Stimulated activated CD4-positive, alpha-beta T cell treated with anti-CD3 and anti-CD28 coated beads, TNF-alpha, amount 100 ng/mL, for 24 hours (primary cell): Measurements from ENCODE around the gene C17orf67.
"Not testable (repeated sequence)": the region's sequence is repeated elsewhere in the genome, so short reads cannot be mapped to it uniquely, and the experiment has no call there.

ENCODE experiments used
- DNase-seq, 3 experiments: peaks; one replicate each; pipeline ENCODE4 v3.0.0-alpha.2; 2020; ENCODE audit warnings: low read depth in 3 of 3

Gene C17orf67

GRCh38 chr17:56773124-56773523, 60.6 kb downstream of the C17orf67 start:
- DNase-seq, result no peak

DNA sequence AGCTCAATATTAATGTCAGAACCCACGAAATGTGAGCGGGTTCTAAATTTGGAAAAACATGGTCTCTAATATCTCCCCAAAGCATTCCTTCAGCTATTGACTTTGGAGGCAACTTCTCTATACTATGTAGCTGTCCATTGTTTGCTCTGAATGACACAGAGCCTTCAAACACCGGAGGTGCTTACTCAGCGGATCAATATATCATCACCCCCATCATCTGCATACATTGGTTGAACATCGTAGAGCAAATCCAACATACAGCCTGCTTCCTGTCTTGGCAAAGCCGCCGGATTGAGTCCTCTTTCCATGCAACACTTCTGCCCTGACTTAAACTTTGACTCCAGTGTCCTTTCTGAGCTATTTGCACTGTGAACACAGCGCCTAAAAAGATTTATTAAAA, 61.3 kb downstream of the C17orf67 start:
- DNase-seq, result no peak

DNA sequence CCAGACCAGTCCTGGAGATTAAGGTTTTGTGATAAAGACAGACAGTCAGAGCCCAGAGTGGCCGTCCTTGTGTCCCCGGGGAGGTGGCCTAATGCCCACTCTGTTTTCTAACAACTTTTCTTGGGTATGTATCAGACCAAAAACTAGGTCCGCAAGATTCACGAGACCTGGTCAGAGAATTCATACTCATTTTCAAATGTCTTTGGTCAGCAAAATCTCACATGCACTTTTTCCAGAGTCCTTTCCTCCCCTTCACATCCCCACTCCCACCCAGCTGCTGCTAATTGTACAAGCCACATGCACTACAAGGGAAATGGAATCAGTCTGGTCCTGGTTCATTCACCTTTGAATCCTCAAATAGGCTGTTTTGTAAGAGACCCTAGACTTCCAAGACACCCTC, 61.7 kb downstream of the C17orf67 start:
- DNase-seq, result no peak

- no peak for DNase-seq
Observed at GRCh38 chr17:56771563-56771962, 62.2 kb downstream of the C17orf67 start.

DNA sequence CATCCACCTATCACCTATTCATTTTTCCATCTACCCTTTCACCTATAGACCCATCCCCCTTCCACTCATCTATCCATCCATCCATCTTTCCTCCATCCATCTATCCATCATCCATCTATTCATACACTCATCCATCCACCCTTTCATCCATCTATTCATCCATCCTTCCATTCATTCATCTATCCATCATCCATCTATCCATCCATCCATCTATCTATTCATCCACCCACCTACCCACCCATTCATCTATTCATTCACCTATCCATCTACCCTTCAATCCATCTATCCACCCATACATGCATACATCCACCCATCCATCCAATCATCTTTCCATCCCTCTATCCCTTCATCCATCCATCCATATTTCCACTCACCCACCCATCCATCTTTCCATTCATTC, 63.3 kb downstream of the C17orf67 start:
- no peak for DNase-seq

DNA sequence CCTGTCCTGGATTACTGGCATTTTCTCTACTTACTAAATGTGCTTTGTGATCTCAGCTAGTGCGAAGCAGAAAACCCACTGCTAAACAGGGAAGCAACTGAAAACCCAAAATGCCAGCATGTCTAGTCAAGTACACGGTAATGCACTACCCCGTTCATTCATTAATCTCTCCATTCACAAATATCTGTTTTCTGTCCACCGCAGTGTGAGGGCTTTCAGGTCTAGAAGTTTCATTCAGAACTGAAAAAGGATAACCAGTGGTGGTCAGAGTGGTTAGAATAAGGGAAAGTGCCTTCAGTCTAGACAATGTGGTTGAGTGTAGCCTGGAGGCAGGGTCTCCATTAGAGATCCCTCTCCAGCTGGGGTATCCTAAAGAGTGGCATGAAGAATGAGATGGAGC, 68.3 kb downstream of the C17orf67 start:
- no peak for DNase-seq

DNA sequence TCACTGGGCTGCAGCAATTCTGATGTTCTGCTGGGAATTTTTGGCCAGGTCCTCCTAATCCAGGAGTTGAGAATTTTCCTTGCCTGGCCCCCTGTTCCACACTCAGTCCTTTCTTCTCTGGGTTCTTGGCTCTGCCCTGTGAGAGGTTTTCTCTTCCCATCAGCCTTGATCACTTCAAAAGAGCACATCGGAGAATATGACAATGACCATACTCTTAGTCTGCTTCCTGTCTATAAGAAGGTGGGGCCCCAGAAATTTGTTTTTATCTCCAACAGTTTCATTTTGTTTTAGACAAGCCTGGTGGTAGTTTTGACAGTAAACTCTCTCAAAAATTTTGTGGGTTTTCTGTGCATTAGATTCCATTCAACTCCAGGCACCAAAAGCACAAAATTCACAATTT, 70.7 kb downstream of the C17orf67 start:
- DNase-seq, result no peak

GRCh38 chr17:56762144-56762543, 71.6 kb downstream of the C17orf67 start:
- no peak for DNase-seq

- no peak for DNase-seq
Observed at GRCh38 chr17:56761387-56761786, 72.3 kb downstream of the C17orf67 start.

- not testable (repeated sequence) for DNase-seq
Observed at GRCh38 chr17:56757611-56758010, 76.1 kb downstream of the C17orf67 start.

DNA sequence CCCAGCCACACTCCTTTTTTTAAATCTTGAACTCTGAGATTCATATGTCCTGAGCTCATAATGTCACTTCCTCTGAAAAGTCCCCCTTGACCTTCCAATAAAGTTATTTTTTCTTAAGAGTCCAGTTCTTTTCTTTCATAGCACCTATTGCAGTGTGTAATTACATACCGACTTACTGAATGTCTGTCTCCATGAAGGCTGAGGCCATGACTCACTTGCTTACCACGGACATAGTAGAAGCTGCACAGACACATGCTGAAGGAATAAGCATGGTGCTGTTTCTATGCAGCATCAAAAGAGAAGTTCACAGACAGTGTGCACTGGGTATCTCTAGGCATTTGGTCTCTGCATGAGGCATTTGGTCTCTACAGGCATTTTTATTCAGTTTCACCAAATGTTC, 77.2 kb downstream of the C17orf67 start:
- DNase-seq, result no peak

DNA sequence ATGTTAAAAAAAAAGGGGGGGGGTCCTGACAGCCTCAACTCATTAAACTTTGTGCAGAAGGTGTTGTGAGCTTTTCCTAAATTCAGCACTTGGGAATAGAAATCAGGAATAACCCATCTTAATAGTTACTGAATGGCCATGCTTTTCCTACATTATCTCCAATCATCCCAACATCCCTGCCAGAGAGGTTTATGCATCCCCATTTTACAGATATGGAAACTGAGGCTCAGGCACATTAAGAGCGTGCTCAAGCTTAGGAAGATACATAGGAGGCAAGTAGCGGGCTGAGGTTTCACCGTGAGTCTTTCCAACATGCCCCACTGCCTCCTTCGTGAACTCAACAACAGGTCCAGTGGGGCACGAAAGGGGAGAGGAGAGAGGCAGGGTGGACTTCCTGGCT, 78.4 kb downstream of the C17orf67 start:
- no peak for DNase-seq

GRCh38 chr17:56754523-56755208, 79.1 kb downstream of the C17orf67 start:
- no peak for DNase-seq

DNA sequence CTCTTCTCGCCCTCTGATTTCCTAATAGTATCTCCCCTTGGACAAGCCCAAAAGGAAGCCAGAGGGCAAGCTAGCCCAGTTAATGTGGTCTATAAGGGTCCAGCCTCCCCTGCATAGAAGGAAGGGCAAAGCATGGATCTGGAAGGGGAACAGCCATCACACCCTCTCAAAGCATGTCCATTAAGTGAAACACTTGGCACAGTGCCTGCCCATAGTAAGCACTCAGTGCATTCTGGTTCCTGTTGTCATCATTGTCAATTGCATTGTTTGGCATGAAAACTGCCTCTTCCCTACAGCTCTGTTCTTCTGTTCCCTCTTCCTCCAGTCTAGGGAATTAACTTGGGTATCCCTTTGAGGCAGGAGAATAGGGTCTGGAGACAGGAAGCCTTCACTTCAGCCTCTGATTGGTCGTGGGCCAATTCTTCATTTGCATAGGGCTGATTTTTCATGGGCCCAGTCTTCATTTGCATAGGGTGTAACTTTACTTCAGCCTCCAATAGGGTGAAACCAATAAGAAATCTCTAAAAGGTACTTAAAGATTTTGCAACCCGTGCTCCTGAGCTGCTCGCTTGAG, 81.4 kb downstream of the C17orf67 start:
- no peak for DNase-seq

- no peak for DNase-seq
Observed at GRCh38 chr17:56751145-56751738, 82.5 kb downstream of the C17orf67 start.

GRCh38 chr17:56744721-56745120, 89.0 kb downstream of the C17orf67 start:
- DNase-seq, result no peak

DNA sequence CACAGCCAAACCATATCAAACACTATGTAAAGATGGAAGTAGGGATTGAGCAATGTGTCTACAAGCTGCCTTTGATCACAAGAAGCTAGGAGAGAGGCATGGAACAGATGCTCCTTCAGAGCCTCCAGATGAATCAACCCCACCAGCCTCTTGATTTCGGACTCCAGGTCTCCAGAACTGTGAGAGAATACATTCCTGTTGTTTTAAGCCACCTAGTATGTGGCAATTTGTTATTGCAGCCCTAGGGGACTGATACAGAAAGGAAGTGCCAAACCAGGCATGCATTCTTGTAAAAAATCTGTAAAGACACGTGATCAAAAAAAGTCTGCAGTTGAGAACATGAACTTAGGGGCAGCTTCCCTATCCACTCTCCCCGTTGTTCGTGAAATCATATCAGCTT, 91.1 kb downstream of the C17orf67 start:
- DNase-seq, result no peak
